Stimulated activated CD8-positive, alpha-beta memory T cell treated with anti-CD3 and anti-CD28 coated beads, Interleukin-7, amount 100 ng/mL, for 48 hours (primary cell): ENCODE results near the gene ADM.
"Not testable (repeated sequence)": the region's sequence is repeated elsewhere in the genome, so short reads cannot be mapped to it uniquely, and the experiment has no call there.

Source experiments
- DNase-seq, 2 donors: peaks; one replicate each; pipeline ENCODE4 v3.0.0-alpha.2; 2020; ENCODE audit warnings: low read depth in 1 of 2; ENCODE audit errors: extremely low read depth in 1 of 2

ADM gene

GRCh38 chr11:10304495-10305261 lies at the start of gene ADM:
Gene ADM (plus strand): TSS chr11:10305073. CDS start chr11:10305701, 628 bp downstream.
- no peak for DNase-seq

DNA sequence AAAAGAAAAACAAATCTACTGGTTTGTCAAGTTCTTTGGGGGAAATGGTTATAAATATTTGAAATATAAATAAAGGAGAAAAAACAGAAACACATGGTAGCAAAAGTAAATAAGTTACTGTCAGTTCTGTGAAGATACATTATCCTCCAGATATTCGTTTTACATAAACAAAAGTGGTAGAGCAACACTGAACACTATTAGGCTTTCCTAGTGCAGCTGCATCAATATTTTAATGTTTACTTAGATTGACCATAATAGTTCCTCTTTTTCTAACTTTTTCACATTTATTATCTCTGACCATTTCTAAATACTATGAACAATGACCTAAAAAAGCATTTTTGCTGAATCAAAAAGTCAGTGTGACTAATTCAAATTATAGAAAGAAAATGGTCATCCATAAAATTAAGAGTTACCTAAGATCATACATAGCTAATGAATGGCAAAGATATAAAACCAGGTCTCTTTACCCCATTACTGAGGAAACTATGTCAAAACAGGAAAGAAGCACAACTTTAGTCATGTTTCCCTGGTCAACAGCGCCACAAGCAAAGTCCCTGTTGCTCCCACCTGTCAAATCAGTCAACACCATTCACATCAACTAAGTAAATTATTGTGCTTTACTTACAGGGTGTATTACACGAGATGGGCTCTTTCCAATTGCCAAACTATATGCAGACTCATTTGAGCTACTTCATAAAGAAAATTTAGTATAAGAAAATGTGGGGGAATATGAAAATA lies 49.3 kb upstream of the ADM start:
- no peak for DNase-seq

GRCh38 chr11:10257478-10257877 lies 47.4 kb upstream of the ADM start:
- DNase-seq: no peak

DNA sequence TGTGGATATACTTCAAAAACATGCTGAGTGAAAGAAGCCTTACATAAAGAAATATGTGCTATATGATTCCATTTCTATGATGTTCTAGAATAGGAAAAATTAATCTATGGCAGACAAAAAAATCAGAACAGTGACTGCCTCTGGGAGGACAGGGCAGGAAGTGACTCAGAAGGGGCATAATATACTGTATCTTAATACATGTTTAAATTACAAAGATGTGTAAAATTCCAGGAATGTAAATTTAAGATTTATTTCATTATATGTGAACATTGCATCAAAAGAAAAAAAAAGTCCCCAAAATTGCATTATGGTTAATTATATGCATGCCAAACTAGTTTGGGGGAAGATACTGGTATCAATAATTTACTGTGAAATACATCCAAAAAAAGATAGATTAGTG lies 43.1 kb upstream of the ADM start:
- no peak for DNase-seq

- DNase-seq: no peak
Measured at GRCh38 chr11:10263929-10264328, 40.9 kb upstream of the ADM start.

DNA sequence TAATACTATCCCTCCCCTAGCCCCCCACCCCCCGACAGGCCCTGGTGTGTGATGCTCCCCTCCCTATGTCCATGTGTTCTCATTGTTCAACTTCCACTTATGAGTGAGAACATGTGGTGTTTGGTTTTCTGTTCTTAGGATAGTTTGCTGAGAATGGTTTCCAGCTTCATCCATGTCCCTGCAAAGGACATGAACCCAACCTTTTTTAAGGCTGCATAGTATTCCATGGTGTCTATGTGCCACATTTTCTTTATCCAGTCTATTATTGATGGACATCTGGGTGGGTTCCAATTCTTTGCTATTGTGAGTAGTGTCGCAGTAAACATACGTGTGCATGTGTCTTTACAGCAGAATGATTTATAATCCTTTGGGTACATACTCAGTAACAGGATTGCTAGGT lies 40.2 kb upstream of the ADM start:
- DNase-seq: not testable (repeated sequence)

GRCh38 chr11:10265936-10266335 lies 38.9 kb upstream of the ADM start:
- DNase-seq: no peak

DNA sequence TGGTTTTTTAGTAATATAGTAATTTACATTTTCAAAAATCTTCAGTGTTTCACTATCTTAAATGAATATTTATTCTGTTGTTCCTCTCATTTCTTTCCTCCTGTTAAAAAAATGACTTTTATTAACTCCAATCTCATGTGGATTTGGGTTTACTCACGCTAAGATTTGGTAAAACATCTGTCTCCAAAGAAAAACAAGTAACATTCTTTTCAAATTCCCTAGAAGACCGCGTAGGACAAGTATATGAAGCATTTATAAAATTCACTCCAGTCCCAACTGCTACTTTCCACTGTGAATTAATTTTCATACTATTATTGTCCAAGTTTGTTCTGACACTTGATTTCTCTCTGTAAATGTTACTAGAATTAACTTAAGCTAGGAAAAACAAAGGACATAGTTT lies 37.1 kb upstream of the ADM start:
- DNase-seq: no peak

DNA sequence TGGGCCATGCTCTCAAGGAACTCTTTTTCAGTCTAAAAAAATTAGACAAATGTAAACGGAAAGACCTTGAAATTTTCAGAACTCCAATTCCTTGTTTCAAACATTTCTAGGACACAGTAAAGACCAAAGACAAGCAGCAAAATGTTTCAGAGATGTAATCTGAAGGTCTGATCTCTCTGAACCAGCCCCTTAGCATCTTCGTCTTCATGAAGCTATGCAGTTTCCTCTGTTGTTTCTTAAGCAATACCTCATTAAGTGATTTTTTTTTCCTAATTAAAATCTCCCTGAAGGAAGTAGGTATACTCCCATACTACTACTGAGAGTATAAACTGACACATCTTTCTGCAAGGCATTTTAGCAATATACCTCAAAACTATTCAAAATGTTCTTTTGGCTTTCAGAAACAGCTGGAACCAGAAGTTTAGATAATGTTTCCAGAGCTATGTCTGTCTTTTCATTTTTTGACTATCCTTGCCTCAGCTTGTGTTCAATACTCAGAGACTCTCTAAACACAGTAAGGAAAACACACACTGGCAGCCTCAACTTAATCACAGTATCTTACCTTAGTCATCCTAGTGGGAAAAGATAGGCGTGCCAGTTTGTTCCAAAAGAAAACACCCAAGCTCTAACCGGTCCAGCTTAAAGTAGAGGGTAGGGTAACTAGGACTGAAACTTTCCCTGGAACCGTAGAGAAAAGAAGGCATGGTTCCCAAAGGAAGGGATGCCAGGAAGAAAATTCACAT lies 36.0 kb upstream of the ADM start:
- no peak for DNase-seq

GRCh38 chr11:10272132-10272531 lies 32.7 kb upstream of the ADM start:
- no peak for DNase-seq

- no peak for DNase-seq
Measured at GRCh38 chr11:10273738-10274137, 31.1 kb upstream of the ADM start.

DNA sequence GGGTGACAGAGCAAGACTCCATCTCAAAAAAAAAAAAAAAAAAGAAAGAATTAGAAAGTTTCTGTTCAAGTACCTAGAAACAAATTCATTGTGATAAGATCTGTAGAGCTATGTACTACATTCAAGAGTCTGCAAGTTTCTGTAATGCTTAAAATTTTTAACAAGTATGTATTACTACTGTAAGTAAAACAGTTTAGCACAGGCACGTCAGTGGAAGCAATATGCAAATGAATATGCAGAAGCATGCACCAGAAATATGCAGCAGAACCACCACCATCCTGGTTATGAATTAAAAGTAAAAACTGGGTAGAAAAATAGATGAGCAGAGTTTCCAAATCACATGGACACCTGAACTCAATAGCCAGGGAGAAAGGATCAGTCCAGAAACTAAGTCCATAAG lies 30.1 kb upstream of the ADM start:
- no peak for DNase-seq

DNA sequence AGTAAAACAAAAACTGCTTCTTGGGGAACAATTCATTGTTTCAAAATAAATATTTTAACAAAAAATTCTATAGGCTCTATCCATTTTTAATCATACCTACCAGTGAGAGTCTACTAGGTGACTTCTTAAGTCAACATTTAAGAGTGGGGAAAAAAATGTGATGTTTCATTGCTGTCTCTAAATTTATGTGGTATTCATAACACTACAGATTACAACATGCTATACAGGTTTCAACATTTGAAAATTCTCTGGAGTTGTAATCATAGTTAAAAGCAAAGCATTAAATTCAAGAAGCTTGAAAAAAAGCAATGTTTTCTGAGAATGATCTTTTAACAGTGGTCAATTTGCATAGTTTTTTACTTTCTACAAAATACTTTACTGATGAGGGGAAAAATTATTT lies 29.2 kb upstream of the ADM start:
- no peak for DNase-seq

DNA sequence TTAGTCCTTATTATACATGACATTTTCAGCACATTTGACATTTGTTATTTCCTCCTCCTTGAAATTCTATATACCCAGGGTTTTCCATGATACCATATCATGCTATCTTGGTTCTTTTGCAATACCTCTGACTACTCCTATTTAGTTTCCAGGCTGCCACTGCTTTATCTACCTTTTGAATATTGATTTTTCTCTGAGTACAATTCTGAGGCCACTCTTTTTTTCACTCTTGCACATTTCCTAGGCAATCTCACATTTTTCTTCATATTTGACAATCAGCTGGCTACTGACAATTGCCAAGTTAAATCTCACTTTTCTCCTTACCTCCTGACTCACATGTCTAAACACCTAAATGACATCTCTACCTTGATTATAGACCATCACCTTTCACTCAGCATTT lies 22.8 kb upstream of the ADM start:
- DNase-seq: no peak

DNA sequence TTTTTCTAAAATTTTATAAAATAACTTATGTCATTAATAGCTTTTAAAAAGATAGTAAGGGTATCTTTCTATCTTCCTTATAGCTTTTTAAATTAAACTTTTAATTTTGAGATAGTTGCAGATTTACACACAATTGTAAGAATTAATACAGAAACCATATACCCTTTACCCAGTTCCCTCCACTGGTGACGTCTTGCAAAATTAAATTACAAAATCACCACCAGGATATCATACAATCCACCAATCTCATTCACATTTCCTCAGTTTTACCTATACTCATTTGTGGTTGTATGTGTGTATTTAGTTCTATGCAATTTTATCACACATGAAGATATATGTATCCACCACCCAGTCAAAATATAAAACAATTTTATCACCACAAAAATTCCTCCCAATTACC lies 20.9 kb upstream of the ADM start:
- DNase-seq: no peak

- no peak for DNase-seq
Measured at GRCh38 chr11:10285148-10285802, 19.6 kb upstream of the ADM start.

DNA sequence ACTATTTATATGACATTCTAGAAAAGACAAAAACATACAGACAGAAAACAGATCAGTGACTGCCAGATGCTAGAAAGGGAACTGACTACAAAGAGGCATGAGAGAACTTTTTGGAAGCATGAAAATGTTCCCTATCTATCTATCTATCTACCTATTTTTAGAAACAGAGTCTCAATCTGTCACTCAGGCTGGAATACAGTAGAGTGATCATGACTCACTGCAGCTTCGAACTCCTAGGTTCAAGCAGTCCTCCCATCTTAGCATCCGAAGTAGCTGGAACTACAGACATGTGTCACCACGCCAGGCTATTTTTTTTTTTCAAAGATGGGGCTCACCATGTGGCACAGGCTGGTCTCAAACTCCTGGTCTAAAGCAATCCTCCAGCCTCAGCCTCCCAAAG lies 17.7 kb upstream of the ADM start:
- DNase-seq: no peak

- no peak for DNase-seq
Measured at GRCh38 chr11:10287766-10288715, 16.8 kb upstream of the ADM start.

GRCh38 chr11:10288881-10289764 lies 15.8 kb upstream of the ADM start:
- no peak for DNase-seq
